GM21447 (cell line): Measurements from ENCODE around the gene GPR171.

ENCODE experiments used
- ATAC-seq: cut with Tn5 transposase; IDR thresholded peaks from one replicate; pipeline ENCODE4 v1.9.1; 2021; ENCODE audit not compliant: unreplicated experiment

The GPR171 gene

GRCh38 chr3:151214459-151214858 is 11.4 kb upstream of the GPR171 start:
- ATAC-seq = no peak

DNA sequence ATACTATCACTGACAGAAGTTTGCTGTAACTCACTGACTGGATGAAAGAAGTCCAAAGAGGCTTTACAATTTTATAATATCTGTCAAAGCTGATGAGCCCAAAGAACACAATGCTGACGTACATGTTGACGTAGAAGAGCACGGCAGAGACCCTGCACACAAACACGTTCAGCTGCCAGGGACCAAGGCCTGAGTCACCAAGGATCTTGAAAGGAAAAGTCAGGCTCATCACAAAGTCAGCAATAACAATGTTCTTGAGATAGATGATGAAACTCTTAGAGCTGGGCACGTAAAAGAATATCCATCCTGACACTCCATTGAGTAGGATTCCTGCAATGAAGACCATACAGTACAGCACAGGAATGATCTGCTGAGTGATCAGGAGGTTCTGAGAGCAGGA is 10.9 kb upstream of the GPR171 start:
- ATAC-seq = no peak

DNA sequence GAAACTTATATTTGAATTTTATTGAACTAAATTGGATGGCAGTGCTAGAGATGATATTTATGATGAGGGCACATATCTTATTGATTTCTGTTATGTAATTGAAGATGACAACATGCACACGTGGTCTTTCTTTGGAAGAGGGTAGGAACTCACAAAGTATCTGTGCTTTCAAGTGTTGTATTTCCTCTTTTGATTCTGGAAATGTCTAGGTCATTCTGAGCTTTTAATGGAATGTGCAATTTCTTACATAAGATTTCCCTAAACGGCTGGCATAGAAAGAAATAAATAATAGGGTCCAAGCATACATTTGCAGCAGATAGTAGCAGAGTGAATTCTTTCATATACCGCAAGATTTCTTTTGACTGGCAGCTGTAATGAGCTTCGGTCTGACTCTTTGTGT is 10.1 kb upstream of the GPR171 start:
- no peak for ATAC-seq

- ATAC-seq = peak; percentile 75
Measured at GRCh38 chr3:151210676-151211381, 7.8 kb upstream of the GPR171 start.

DNA sequence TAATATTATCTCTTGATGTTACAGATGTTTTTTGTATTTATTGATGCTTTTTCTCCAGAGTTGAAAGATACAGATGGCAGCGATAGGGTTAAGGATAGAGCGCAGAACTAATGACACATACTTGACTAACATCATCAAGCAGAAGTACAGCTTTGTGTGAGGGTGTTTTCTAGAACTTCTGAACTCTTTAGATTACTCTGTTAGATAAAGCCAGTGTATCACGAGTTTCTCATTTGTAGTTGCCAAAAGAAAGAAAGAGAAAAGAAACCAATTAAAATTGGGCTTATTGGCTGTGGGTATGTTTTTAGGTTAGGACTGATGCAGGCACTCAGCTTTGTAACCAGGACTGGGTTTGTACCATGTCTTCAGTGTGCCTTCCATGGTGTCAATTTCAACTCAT is 6.6 kb upstream of the GPR171 start:
- ATAC-seq = no peak

DNA sequence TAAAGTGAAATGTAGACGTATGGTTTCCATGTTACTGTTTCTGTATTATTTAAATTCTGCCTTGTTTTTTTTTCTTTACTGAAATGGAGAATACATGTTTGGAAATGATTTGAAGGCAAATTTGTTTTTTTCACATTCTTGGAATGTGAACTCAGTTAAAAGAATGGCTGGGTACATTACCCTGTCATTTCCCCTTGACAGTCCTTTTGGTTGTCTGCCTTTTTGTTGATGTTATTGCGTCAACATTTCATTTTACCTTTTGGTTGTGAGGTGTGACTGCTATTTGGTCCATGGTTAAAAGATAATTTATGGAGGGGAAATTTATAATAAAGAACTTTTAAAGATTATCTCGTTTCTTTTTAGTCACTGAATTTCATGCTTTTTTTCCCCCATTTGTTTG is 3.2 kb upstream of the GPR171 start:
- ATAC-seq = no peak

- no peak for ATAC-seq
Measured at GRCh38 chr3:151205482-151205881, 2.5 kb upstream of the GPR171 start.

GRCh38 chr3:151204530-151205402 is 1.8 kb upstream of the GPR171 start:
- ATAC-seq = no peak

DNA sequence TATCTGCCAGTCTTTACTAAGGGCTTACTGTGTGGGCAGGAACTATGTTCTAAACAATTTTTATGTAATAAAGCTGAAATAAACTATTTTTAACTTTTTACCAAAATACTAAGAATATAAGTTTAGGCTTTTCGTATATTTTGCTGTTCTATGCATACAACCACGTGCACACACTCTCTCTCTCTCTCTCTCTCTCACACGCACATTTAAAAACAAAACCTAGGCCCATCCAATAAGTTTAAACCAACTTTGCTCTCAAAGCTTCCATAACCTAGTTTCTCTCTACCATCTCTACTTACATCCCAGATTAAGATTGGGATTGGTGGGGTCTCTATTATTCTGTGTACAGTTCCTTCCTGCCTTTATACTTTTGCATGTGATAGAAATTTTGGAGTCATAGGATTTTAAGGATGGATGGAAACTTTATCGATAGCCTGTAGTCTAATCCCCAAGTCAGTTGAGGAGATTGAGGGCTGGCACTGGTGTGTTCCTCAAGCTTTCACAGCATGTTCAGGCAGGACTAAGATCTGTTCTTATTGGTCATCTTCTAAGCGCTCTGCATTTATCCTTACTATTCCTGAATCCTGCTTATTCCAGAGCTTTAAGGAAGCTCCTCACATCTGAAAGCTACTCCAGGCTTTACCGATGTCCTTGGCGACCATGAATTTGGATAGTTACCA is 1.8 kb downstream of the GPR171 start:
- ATAC-seq = no peak

DNA sequence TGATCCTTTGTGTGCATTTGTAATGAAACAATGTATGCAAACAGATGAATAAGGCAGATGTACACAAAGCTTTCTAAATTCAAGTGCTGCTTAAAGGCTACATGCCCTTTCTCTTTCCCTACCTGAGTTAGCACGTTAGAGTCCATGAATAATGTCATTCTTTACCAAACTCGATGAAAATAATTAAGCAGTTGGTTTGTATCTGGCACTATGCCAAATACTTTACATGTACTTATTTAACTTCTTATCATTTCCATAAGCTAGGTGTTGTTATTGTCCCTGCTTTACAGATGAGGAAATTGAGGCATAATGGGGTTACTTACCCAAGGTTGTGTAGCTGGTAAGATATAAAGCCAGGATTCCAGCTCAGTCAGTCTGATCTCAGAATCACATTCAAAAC is 2.4 kb downstream of the GPR171 start:
- no peak for ATAC-seq

DNA sequence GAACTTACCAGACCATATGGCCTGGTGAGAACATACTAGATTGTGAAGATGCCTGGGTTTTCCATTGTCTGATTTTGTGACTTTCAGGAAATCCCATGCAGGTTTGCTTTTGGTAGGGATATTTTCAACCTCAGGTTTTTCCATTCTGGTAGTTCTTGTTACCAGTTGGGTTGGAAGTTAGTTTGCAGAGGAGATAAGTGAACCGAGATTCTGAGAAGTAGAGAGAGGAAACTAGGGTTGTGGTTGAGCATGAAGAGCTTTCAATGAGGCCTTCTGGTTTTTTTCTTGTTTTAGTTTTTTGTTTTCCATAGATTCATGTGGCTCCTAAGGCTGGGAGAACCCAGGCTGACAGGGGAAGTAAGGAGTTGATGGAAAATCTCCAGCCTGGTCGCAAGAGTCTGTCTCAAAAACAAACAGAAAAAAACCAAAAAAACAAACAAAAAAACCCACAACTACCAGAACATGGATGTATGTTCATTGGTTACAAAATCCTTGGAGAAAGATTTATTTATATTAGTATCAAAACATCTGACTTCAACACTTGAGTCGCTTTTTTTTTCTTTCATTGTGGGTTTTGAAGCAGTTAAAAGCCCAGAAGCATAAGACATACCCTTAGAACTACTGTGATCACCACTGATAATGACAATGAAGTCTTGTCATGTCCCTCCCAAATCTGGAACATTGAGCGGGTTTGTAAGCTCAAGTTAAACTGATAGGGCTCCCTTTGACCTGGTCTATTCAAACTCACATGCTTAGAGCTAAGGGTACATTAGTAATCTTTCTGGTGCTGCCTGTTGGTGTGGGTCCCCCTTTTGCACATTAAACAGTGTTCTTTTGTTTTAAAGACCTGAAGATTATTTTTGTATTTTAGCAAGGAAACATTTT is 3.2 kb downstream of the GPR171 start:
- ATAC-seq = no peak

DNA sequence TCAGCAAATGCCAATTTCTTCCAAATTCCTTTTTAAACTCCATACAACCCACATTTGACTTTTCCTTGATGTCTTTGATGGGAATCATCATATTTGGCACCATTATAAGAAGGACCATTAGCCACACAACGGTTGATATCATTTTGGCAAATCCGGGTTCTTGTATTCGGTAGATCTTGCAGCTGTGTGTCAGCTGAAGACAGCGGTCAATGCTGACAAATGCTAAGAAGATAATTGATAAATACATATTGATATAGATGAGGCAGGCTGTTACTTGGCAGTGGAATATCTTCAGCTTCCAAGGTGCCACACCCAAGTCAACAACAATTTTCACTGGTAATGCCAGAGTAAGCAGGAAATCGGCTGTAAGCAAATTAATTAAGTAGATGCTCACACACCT is 4.2 kb downstream of the GPR171 start:
- no peak for ATAC-seq

GRCh38 chr3:151197981-151198767 is 4.8 kb downstream of the GPR171 start:
- no peak for ATAC-seq

- no peak for ATAC-seq
Measured at GRCh38 chr3:151197228-151197627, 5.8 kb downstream of the GPR171 start.

DNA sequence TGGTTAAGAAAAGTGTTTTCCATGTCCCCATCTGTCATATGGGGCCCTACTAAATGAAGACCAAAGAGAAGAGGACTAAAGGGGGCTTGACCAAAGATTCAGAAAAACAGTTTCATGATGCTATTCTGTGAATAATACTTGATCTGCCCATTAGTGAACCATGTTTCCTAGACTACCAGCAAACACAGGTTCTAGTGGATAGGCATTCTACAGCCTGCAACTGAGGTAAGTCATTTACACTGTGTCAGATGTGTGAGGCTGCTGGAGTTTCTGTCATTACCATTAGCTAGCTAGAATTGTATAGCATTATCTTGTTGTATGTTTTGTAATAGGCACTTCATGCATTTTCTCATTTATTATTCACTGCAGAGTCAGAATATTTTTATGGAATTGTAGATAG is 6.6 kb downstream of the GPR171 start:
- ATAC-seq = no peak

DNA sequence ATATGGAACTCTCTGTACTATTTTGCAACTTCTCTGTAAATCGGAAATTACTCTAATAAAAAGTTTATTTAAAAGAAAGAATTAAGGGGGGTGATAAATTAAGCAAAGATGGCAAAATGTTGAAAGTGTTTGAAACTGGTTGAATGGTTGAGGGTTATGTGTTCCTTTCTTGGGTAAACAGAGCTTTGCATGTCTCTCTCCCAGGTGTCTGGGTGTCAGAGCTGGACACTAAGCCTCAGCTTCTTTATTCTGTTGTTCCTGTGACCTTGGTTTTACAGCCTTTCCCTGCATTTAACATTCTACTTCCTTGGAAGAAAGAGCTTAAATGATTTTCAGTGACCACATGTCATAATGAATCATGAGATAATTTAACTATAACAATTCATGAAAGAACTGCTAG is 7.2 kb downstream of the GPR171 start:
- no peak for ATAC-seq

GRCh38 chr3:151192545-151192944 is 10.5 kb downstream of the GPR171 start:
- ATAC-seq = no peak

DNA sequence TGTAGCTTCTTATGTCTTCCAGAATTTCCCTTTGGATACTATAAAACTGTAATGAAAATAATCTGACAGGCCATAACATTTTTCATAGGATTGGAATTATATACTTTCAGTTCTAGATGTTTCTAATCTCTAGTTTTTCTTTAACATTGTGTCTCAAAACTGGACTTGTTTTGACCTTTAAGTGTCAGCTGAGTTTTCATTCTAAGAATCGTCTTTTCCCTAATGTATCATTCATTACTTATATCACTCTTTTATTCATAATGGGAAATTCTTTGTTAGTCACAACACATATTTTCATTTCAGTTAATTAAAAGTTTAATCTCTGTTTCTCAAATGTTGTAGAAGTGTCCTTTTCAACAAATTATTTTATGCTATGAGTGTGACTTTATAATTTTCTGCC is 11.9 kb downstream of the GPR171 start:
- no peak for ATAC-seq

DNA sequence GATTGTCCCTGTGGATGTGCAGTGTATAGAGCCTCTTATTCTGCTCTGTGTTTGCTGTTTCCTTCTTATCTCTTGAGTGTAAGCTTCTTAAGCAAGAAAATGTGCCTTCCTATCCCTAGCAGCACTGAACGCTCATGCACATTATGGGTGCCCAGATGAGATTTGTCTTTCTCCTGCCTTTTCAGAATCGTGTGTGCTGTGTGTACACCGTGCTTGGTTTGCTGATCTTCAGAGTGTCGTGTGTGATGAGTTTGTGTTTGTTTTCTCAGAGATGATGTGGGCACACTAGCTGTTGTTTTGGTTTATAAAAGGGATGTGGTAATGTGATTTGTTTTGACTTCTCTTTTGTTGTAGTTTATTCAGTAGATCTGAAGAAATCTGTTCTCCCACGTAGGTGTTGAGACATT is 19.7 kb downstream of the GPR171 start:
- ATAC-seq = no peak
